HG03025 (cell line): ENCODE results near the gene CARD8.
"Not testable (repeated sequence)": the region's sequence is repeated elsewhere in the genome, so short reads cannot be mapped to it uniquely, and the experiment has no call there.

Source experiments
- ATAC-seq: cut with Tn5 transposase; IDR thresholded peaks from one replicate; pipeline ENCODE4 v1.9.1; 2021; ENCODE audit warnings: mild to moderate bottlenecking, moderate library complexity; ENCODE audit not compliant: unreplicated experiment, low FRiP score

CARD8 gene

DNA sequence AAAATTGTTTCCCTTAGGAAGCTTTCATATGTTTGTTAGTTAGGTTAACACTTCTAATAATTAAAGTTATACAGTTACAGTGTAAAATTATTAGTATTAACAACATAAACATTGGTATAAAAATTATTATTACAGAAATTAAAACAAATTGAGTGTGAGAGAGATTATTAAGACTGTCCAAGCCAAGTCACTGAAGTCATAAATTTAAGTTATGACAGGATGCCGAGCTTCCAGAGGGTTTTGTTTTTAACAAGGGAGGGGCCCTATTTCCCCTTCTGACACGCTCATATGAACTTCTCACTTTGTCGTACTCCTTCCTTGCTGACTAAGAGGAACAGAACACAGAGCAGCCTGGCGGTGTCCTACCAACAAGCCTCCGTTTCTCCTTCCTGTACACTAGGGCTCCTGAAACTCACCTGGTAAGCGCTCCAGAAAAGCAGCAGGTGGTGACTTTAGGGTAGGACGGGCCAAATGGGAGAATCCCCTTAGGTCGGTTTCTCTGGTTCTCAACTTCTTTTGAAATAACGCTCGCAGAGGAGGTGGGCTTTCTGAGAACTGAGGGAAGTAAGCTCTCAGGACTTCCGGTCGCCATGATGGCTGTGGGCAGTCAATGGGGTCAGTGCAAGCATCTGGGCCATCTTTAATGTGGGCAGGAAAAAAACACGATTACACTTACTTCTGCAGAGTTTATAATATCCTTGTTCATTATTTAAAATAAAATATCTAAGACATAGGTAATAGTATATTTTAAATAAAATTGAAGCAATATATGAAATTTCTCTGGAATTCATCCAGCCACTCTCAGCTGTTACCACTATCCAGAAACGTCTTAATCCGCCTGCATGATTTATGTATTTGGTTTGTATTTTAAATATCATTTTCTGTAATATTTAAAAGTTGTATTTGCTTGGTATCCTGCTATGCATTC is at the start of gene CARD8:
Gene CARD8 (minus strand): TSS at position 537 of the 928 bp plus-strand sequence. CDS start 14,892 bp downstream, outside the sequence.
- ATAC-seq, result no peak

DNA sequence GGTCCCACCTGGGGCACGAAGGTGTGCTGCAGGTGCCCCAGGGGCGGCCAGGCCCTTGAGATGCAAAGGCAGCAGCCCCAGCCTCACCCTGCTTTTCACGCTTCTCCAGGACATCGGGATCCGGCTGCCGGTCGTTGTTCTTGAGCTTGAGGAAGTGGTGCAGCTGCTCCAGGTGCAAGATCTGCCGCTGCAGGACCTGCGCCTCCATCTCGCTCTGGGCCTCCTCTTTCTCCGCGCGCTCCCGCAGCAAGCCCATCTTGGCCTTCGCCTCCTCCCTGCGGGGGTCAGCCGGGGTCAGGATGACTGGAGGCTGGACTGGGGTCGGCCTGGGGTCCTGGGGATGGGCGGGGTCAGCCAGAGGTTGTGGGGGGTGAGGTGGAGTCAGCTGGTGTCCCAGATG is 48.2 kb upstream of the CARD8 start:
- ATAC-seq, result no peak

- no peak for ATAC-seq
Measured at GRCh38 chr19:48303367-48303766, 47.7 kb upstream of the CARD8 start.

DNA sequence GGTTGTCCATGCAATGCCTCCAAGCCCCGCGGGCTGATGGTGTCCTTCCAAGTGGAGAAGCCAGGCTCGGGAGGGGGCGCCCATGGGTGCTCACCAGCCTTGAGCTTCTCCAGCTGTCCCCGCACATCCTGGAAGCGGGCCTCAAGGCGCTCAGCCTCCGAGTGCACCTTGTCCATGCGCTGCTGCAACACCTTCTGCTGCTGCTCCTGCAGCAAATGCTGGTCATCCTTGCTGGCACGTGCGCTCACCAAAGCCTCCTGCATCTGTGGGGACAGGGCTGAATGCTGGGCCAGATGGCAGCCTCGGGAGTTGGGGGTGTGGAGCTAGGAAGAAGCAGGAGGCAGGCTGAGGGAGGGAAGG is 46.9 kb upstream of the CARD8 start:
- ATAC-seq, result no peak

DNA sequence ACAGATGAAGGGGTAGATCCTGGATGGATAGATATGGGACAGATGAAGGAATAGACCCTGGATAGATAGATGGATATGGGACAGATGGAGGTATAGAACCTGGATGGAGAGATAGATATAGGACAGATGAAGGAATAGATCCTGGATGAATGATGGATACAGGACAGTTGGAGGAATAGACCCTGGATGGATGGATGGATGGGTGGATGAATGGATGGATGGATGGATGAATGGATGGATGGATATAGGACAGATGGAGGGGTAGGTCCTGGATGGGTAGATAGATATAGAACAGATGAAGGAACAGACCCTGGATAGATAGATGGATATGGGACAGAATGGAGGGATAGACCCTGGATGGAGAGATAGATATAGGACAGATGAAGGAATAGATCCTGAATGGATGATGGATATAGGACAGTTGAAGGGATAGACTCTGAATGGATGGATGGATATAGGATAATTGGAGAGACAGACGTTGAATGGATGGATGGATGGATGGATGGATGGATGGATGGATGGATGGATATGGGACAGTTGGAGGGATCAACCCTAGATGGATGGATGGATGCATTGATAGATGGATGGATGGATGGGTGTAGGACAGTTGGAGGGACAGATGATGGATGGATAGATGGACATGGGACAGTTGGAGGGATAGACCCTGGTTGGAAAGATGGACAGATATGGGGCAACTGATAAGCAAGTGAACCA is 46.3 kb upstream of the CARD8 start:
- ATAC-seq, result no peak

GRCh38 chr19:48297975-48298374 is 42.3 kb upstream of the CARD8 start:
- ATAC-seq, result no peak

- no peak for ATAC-seq
Measured at GRCh38 chr19:48296963-48297734, 41.4 kb upstream of the CARD8 start.

GRCh38 chr19:48295458-48295857 is 39.7 kb upstream of the CARD8 start:
- ATAC-seq, result no peak

GRCh38 chr19:48292798-48293197 is 37.1 kb upstream of the CARD8 start:
- no peak for ATAC-seq

DNA sequence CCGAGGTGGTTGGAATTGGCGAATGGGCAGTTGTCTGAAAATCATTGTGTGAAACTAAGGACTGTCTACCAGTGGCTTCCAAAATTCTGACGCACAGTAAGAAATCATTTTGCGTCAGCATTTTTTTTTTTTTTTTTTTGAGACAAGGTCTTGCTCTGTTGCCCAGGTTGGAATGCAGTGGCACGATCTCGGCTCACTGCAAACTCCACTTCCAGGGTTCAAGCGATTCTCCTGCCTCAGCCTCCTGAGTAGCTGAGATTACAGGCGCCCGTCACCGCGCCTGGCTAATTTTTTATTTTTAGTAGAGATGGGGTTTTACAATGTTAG is 35.7 kb upstream of the CARD8 start:
- not testable (repeated sequence) for ATAC-seq

GRCh38 chr19:48290771-48291488 is 35.2 kb upstream of the CARD8 start:
- no peak for ATAC-seq

DNA sequence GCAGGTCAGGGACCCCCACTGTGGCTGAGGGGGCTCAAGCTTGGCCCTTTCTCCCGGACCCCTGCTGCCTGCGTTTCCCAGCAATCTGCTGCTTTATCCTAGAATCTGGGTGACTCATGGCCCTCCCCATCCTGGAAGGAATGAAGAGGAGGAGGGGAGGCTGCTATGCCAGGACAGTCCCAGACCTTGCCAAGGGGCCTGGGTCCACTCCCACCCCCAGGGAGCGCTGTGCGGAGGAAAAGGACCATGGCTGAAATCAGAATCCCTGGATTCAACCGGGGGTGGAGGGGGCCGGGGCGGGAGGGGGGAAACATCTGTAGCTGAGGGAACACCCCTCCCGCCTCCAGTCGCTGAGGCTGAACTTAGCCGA is 34.7 kb upstream of the CARD8 start:
- no peak for ATAC-seq

DNA sequence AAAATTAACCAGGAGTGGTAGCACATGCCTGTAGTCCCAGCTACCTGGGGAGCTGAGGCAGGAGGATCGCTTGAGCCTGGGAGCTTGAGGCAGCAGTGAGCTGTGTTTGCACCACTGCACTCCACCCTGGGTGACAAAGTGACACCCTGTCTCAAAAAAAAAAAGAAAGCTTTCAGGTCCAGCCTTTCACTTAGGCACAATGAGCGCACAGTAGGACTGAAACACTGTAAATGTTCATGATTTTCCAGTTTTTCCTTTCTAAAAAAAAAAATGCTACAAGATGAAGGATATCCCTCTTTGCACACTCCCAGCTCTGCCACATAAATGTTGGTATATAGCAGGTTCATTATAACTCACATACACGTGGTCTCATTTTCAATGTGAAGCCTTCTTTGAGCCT is 32.0 kb upstream of the CARD8 start:
- ATAC-seq, result no peak

- no peak for ATAC-seq
Measured at GRCh38 chr19:48284896-48285295, 29.2 kb upstream of the CARD8 start.

- ATAC-seq, result no peak
Measured at GRCh38 chr19:48283908-48284307, 28.2 kb upstream of the CARD8 start.

GRCh38 chr19:48279747-48280146 is 24.0 kb upstream of the CARD8 start:
- ATAC-seq, result no peak

DNA sequence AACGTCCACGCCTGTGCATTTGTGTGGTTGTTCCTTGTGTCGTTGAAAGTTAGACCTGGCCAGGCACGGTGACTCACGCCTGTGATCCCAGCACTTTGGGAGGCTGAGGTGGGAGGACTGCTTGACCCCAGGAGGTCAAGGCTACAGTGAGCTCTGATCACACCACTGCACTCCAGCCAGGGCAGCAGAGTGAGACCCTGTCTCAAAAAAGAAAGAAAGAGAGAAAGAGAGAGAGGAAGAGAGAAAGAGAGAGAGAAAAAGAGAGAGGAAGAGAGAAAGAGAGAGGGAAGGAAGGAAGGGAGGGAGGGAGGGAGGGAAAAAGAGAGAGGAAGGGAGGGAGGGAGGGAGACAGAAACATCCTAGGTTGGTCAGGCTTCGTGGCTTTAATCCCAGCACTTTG is 19.2 kb upstream of the CARD8 start:
- no peak for ATAC-seq

DNA sequence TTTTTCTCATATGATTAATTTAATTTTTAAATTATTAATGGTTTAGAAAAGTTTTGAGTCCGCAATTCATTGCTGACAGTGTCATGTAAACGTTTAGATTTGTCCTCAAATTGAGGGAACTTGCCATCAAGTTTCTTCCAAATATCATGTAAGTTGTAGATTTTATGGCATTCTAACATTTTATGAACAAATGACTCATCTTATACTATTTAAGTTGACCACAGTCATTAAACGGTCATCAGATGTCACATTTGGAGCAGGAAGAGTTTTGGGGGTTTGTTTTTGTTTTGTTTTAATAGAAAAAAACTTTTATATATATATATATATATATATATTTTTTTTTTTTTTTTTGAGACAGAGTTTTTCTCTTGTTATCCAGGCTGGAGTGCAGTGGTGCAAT is 18.5 kb upstream of the CARD8 start:
- ATAC-seq, result no peak

- ATAC-seq, result no peak
Measured at GRCh38 chr19:48271531-48272151, 15.9 kb upstream of the CARD8 start.

DNA sequence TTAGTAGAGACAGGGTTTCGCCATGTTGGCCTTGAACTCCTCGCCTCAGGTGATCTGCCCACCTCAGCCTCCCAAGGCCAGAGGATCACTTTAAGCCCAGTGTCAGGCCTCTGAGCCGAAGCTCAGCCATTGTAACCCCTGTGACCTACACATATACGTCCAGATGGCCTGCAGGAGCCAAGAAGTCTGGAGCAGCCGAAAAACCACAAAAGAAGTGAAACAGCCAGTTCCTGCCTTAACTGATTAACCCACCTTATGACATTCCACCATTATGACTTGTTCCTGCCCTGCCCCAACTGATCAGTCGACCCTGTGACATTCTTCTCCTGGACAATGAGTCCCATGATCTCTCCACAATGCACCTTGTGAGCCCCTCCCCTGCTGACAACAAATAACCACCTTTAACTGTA is 13.9 kb upstream of the CARD8 start:
- not testable (repeated sequence) for ATAC-seq
